Measurements from ENCODE around the gene TRIML2. TPM values are rescaled to one million over a fixed set of nuclear protein-coding genes. Genes with fewer than 3 reads are reported as not detected.

The TRIML2 gene, protein sequence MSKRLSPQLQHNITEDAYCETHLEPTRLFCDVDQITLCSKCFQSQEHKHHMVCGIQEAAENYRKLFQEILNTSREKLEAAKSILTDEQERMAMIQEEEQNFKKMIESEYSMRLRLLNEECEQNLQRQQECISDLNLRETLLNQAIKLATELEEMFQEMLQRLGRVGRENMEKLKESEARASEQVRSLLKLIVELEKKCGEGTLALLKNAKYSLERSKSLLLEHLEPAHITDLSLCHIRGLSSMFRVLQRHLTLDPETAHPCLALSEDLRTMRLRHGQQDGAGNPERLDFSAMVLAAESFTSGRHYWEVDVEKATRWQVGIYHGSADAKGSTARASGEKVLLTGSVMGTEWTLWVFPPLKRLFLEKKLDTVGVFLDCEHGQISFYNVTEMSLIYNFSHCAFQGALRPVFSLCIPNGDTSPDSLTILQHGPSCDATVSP
- 0.06 and 0.07 TPM in 2 replicates for polyA plus RNA-seq (2011; rRNA removed)
- not detected in 2 replicates for polyA minus RNA-seq (2011; rRNA and poly(A)+ RNA removed)

DNA sequence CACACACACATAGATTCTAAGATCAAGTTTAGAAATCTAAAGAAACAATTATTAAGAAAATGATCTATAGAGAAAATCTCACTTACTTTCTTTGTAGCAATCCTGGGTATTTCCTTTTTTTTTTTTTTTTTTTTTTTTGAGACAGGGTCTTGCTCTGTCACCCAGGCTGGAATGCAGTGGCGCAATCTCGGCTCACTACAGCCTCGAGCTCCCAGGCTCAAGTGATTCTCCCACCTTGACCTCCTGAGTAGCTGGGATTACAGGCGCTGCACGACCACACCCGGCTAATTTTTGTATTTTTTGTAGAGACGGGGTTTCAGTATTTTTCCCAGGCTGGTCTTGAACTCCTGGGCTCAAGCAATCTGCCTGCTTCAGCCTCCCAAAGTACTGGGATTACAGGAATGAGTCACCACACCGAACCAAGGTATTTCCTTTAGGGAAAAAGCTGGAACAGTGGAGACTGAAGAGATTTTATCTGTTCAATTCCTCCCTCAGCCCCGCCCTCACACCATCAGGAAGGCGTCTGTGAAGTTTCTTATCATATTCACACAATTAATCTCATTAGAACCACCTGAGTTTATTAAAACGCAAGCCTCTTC is at the start of gene TRIML2:
TRIML2 (minus strand) TSS at position 447 of the 599 bp plus-strand sequence. CDS start 4,235 bp downstream, outside the sequence.
- Histone ChIP-seq H3K4me3 (ENCODE audit: low read depth, low read length) (no peak within 1 kb of the TSS), H3K27me3 (ENCODE audit: control insufficient read depth, insufficient read depth, low read length) (no peaks in the 10 kb centered on the region), H3K27ac (ENCODE audit: low read depth, low read length) (no peak within 1 kb of the TSS), H3K9me3 (ENCODE audit: control insufficient read depth, insufficient read depth, low read length) (peaks cover 25% of the 10 kb centered on the region)
- ChIA-PET CTCF (no interaction called here), POLR2A (no interaction called here)
- no peak for DNase-seq (ENCODE audit: low read depth, low spot score)
- TF ChIP-seq, protein P1, sequence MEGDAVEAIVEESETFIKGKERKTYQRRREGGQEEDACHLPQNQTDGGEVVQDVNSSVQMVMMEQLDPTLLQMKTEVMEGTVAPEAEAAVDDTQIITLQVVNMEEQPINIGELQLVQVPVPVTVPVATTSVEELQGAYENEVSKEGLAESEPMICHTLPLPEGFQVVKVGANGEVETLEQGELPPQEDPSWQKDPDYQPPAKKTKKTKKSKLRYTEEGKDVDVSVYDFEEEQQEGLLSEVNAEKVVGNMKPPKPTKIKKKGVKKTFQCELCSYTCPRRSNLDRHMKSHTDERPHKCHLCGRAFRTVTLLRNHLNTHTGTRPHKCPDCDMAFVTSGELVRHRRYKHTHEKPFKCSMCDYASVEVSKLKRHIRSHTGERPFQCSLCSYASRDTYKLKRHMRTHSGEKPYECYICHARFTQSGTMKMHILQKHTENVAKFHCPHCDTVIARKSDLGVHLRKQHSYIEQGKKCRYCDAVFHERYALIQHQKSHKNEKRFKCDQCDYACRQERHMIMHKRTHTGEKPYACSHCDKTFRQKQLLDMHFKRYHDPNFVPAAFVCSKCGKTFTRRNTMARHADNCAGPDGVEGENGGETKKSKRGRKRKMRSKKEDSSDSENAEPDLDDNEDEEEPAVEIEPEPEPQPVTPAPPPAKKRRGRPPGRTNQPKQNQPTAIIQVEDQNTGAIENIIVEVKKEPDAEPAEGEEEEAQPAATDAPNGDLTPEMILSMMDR (IDR thresholded peaks at IDR 0.05; ENCODE audit: low read depth, low read length) = no peak

DNA sequence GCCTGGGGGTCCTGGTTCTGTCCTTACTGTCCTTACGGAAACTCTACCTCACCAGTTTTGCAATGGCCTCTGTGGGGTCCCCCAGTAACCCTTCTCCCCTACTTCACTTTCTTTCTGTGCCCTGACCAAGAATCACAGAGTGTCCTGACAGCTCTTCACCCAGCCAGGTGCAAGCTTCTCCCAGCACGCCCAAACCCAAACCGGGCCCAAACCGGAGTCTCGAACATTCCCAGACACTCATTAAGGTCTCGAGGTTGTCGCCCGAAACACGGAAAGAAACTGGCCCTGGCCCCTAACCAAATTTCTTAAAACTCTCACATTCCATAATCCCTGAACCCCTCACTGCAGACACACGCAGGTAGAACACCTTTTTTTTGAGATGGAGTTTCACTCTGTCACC is 48.9 kb upstream of the TRIML2 start:
- TF ChIP-seq, protein P1 (IDR thresholded peaks at IDR 0.05; ENCODE audit: low read depth, low read length) = no peak
- peaks cover 36% of the 10 kb centered on the region for H3K9me3 ChIP-seq (ENCODE audit: control insufficient read depth, insufficient read depth, low read length)
- no peaks in the 10 kb centered on the region for H3K27me3 ChIP-seq (ENCODE audit: control insufficient read depth, insufficient read depth, low read length)
- H3K27ac ChIP-seq (ENCODE audit: low read depth, low read length) = no peak overlapping the region
- ChIA-PET CTCF (no interaction called here), POLR2A (no interaction called here)
- DNase-seq (ENCODE audit: low read depth, low spot score) = no peak
- no peak overlapping the region for H3K4me3 ChIP-seq (ENCODE audit: low read depth, low read length)

DNA sequence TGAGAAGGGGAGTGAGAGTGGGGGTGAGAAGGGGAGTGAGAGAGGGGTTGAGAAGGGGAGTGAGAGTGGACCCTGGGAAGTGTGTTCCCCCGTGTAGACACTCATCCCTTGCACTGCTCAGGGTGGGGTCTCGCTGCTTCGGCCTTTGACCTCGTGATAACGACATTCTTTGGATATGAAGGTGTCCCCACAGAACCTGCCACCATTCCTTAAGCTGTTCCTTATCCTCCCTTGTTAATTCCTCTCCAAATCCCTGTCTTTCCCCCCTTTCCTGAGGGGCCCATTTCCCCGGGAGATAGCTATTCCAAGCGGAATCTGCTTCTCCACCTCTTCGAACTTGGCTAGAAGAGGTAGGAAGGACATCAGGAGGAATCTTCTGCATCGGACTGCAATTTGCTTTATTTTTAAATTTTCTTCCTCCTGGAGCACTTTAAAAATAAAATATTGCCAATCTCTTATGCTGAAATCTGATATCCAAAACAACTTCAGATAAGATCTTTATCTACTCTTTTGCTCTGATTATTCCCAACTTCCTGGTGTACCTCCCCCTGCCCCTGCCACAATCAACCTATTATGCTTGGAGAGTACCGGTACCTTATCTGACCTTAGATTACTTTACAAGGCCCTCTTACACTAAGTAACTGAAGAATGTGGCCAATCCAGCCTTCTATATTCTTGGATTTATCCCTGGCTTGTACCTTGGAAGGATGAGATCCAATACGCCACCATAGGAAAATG is 45.4 kb upstream of the TRIML2 start:
- Histone ChIP-seq H3K27me3 (ENCODE audit: control insufficient read depth, insufficient read depth, low read length) (no peaks in the 10 kb centered on the region), H3K4me3 (ENCODE audit: low read depth, low read length) (no peak overlapping the region), H3K9me3 (ENCODE audit: control insufficient read depth, insufficient read depth, low read length) (peaks cover 30% of the 10 kb centered on the region), H3K27ac (ENCODE audit: low read depth, low read length) (no peak overlapping the region)
- DNase-seq (ENCODE audit: low read depth, low spot score) = no peak
- CTCF ChIA-PET = no interaction called here
- TF ChIP-seq, protein P1 (IDR thresholded peaks at IDR 0.05; ENCODE audit: low read depth, low read length) = no peak
- POLR2A ChIA-PET = no interaction called here

DNA sequence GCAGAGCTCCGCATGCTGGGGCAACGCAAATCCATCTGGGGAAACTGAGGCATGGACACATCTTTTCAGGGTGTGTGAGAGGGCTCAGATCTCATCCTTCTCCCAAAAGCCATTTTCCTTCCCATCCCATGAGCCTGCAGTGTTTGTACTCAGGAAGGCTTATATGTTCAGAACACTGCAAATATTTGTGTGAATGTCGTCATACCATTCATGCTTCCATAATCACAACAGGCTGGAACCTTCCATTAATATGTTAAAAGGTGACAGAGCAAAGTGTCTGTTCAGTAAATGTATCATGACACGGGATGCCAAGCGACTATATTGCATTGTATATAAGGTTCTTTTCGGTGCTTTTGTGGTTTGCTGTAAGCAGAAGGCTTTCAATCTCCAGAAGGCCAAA is 38.4 kb upstream of the TRIML2 start:
- no peak overlapping the region for H3K27ac ChIP-seq (ENCODE audit: low read depth, low read length)
- TF ChIP-seq, protein P1 (IDR thresholded peaks at IDR 0.05; ENCODE audit: low read depth, low read length) = no peak
- no peak for DNase-seq (ENCODE audit: low read depth, low spot score)
- H3K4me3 ChIP-seq (ENCODE audit: low read depth, low read length) = no peak overlapping the region
- H3K27me3 ChIP-seq (ENCODE audit: control insufficient read depth, insufficient read depth, low read length) = no peaks in the 10 kb centered on the region
- POLR2A ChIA-PET = no interaction called here
- H3K9me3 ChIP-seq (ENCODE audit: control insufficient read depth, insufficient read depth, low read length) = peaks cover 28% of the 10 kb centered on the region
- CTCF ChIA-PET = interaction anchor here (0.6 kb wide), 1 partner anchor 977 kb away, joined by 3 read pairs; no protein-coding TSS in a partner anchor

Measured in AG04450 (cell line).